ENCODE measurements around the gene DIPK1B.

The DIPK1B gene

GRCh38 chr9:136750526-136750925, 38.2 kb downstream of the DIPK1B start (continued):
- no peak for TF ChIP-seq ZNF148 (tag by site-specific recombination; IDR thresholded peaks at IDR 0.05; ENCODE audit: borderline replicate concordance)
- no peak for TF ChIP-seq ZNF629 (tag by site-specific recombination; IDR thresholded peaks at IDR 0.05)

GRCh38 chr9:136751244-136751643, 38.9 kb downstream of the DIPK1B start:
- ChIA-PET POLR2A (interaction anchor here (1.1 to 5.1 kb wide), 2 partner anchors 23 to 472 kb away, joined by 3 to 21 read pairs; no protein-coding TSS in a partner anchor), CTCF (interaction anchor here (0.7 to 2.2 kb wide), 3 partner anchors 10 to 283 kb away, joined by 3 to 8 read pairs (median 3); no protein-coding TSS in a partner anchor)
- Histone ChIP-seq H3K4me3 (ENCODE audit: low read depth, low read length) (no peak overlapping the region), H3K36me3 (ENCODE audit: control insufficient read depth in 2 of 2, insufficient read depth in 1 of 2, low read length in 2 of 2) (no peaks in the 10 kb centered on the region), H3K27ac (ENCODE audit: extremely low read depth, low read depth, low read length) (no peak overlapping the region), H3K4me1 (ENCODE audit: control insufficient read depth, insufficient read depth, low read length) (no peaks in the 10 kb centered on the region), H3K9me3 (ENCODE audit: control insufficient read depth, insufficient read depth, low read depth, low read length) (no peaks in the 10 kb centered on the region)
- TF ChIP-seq SALL2 (tag by site-specific recombination; IDR thresholded peaks at IDR 0.05; ENCODE audit: borderline replicate concordance) (no peak), ZNF645 (tag by site-specific recombination; IDR thresholded peaks at IDR 0.05) (no peak), BCL6B (tag by site-specific recombination; IDR thresholded peaks at IDR 0.05) (no peak), ZBTB17 (tag by site-specific recombination; IDR thresholded peaks at IDR 0.05) (no peak), PRDM10 (tag by site-specific recombination; IDR thresholded peaks at IDR 0.05) (no peak), OSR2 (tag by site-specific recombination; IDR thresholded peaks at IDR 0.05) (no peak), PRDM2 (tag by site-specific recombination; IDR thresholded peaks at IDR 0.05; ENCODE audit: borderline replicate concordance) (no peak), ZBTB10 (tag by site-specific recombination; IDR thresholded peaks at IDR 0.05) (no peak), ZNF280C (tag by site-specific recombination; IDR thresholded peaks at IDR 0.05) (no peak), ZNF335 (tag by site-specific recombination; conservative IDR thresholded peaks at IDR 0.05) (no peak), ZNF830 (tag by site-specific recombination; IDR thresholded peaks at IDR 0.05; ENCODE audit: low read depth) (no peak), GLIS1 (tag by site-specific recombination; IDR thresholded peaks at IDR 0.05) (no peak)

Measured in HEK293 (cell line).